ENCODE results near the gene OR4F17.
"Not testable (repeated sequence)": the region's sequence is repeated elsewhere in the genome, so short reads cannot be mapped to it uniquely, and the experiment has no call there.

Gene OR4F17

GRCh38 chr19:106804-107203, at the start of gene OR4F17:
Gene OR4F17, plus strand, starts transcription at chr19:107104. Its CDS starts 3,575 bp downstream, at chr19:110679.
- DNase-seq (ENCODE audit: low spot score), result not testable (repeated sequence)

- not testable (repeated sequence) for DNase-seq (ENCODE audit: low spot score)
Observed at GRCh38 chr19:70793-71192, 36.1 kb upstream of the OR4F17 start.

- DNase-seq (ENCODE audit: low spot score), result not testable (repeated sequence)
Observed at GRCh38 chr19:82864-83263, 24.0 kb upstream of the OR4F17 start.

GRCh38 chr19:83626-84025, 23.3 kb upstream of the OR4F17 start:
- not testable (repeated sequence) for DNase-seq (ENCODE audit: low spot score)

- not testable (repeated sequence) for DNase-seq (ENCODE audit: low spot score)
Observed at GRCh38 chr19:90678-91077, 16.2 kb upstream of the OR4F17 start.

- DNase-seq (ENCODE audit: low spot score), result not testable (repeated sequence)
Observed at GRCh38 chr19:94794-95193, 12.1 kb upstream of the OR4F17 start.

- DNase-seq (ENCODE audit: low spot score), result not testable (repeated sequence)
Observed at GRCh38 chr19:97647-98046, 9.3 kb upstream of the OR4F17 start.

GRCh38 chr19:120443-121140, 13.7 kb downstream of the OR4F17 start:
- DNase-seq (ENCODE audit: low spot score), result not testable (repeated sequence)

Measured in HuH-7 (cell line).